Muscle of leg (tissue), 11 donors: ENCODE results near the gene ID3. TPM values are rescaled to one million over a fixed set of nuclear protein-coding genes. Genes with fewer than 3 reads are reported as not detected.

ENCODE experiments used
- DNase-seq: peaks from one replicate; pipeline ENCODE4 v3.0.0; 2013
- H3K27ac ChIP-seq: one replicate; pipeline ENCODE4 v1.5.1; 2013; ENCODE audit warnings: mild to moderate bottlenecking, low read length, control low read depth
- H3K27me3 ChIP-seq: one replicate; pipeline ENCODE4 v1.6.1; 2013; ENCODE audit warnings: low read length; ENCODE audit not compliant: control insufficient read depth, insufficient read depth
- H3K36me3 ChIP-seq: one replicate; pipeline ENCODE4 v1.6.1; 2013; ENCODE audit warnings: low read length; ENCODE audit not compliant: control insufficient read depth, insufficient read depth
- H3K4me1 ChIP-seq: one replicate; pipeline ENCODE4 v1.6.1; 2013; ENCODE audit warnings: low read length; ENCODE audit not compliant: control insufficient read depth, insufficient read depth
- H3K4me3 ChIP-seq: one replicate; pipeline ENCODE4 v1.5.1; 2013; ENCODE audit warnings: low read length, control low read depth
- H3K9me3 ChIP-seq: replicated peaks from 2 replicates; pipeline ENCODE4 v1.6.1; 2013; ENCODE audit warnings: low read depth, low read length; ENCODE audit not compliant: control insufficient read depth
- WGBS: methylation state at CpG from one replicate; pipeline ENCODE4 v1.1.5; 2013; ENCODE audit warnings: missing lambda C conversion rate; ENCODE audit not compliant: insufficient coverage; 5-methylcytosine and 5-hydroxymethylcytosine counted together
- polyA plus RNA-seq, 8 donors: library from polyadenylated mRNA; unstranded; fragments of 120-200 nt; gene quantifications; one replicate each; pipeline versions ENCODE4 v1.2.1 to v1.2.3, GENCODE V29; 2013; ENCODE audit warnings: inconsistent platforms in 1 of 8, low replicate concordance in 1 of 8; ENCODE audit not compliant: insufficient read length in 8 of 8, insufficient read depth in 1 of 8
- total RNA-seq: library from RNA; stranded (reverse); fragments of 120-200 nt; gene quantifications from one replicate; pipeline ENCODE4 v1.2.4, GENCODE V29; 2013

Gene ID3
- total and polyA plus RNA-seq, 9 donors, result 46.9 to 129 (median 80.6) TPM

DNA sequence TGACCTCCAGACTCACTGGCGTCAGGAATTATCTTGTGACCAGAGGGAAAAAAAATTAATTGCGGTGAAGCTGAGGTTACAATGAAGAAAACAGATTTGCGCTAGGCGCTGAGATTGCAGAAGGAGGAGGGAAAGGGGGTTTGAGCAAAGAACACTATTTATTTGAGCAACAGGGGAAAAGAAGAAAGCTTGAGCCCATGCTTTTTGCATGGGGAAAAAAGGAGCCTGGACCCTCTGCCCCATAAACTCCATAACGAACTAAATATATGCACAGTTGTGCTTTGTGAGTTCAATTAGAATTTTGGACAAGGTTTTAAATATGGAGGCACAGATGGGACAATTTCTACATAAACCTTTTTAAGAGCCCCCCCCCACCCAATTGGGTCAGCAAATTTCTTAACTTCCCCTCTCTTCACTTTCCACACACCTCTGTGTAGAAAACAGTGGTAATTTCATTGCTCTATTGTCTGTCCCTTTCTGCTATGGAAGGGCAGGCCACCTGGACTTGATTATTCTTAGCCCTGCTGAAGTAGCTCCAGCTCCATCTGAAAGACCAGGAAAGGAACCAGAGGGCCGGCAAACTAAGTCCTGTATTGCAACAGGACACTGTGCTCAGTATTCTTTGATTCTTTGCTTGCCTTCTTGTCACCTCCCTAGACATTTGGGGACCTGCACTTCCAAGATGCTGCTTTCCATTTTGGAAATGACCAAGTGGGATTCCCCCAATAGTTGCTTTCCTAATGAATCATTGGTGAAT is 862 bp upstream of the ID3 start:
- peak overlapping the region; percentile 95 for H3K4me3 ChIP-seq
- DNase-seq, result peak; percentile 92
- peaks cover 79% of the 10 kb centered on the region for H3K4me1 ChIP-seq
- WGBS, result 0% methylated on average over 2 of the region's 6 CpGs
- H3K36me3 ChIP-seq, result peaks cover 13% of the 10 kb centered on the region
- no peaks in the 10 kb centered on the region for H3K27me3 ChIP-seq
- peak overlapping the region; percentile 99 for H3K27ac ChIP-seq
- H3K9me3 ChIP-seq, result no peaks in the 10 kb centered on the region

DNA sequence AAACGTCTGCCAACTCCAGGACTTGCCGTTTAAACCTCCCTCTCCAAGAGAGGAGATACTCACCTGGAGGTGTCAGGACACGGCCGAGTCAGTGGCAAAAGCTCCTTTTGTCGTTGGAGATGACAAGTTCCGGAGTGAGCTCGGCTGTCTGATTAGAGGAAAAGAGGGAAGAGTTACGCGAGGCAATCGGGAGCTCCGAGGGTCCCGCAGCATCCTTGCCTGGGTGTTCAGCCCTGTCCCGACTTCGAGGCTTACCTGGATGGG is 497 bp downstream of the ID3 start:
- H3K36me3 ChIP-seq, result peaks cover 13% of the 10 kb centered on the region
- H3K27me3 ChIP-seq, result no peaks in the 10 kb centered on the region
- peaks cover 78% of the 10 kb centered on the region for H3K4me1 ChIP-seq
- H3K4me3 ChIP-seq, result peak overlapping the region; percentile 95
- WGBS, result under 1% methylated on average over 12 of the region's 14 CpGs
- DNase-seq, result no peak
- H3K9me3 ChIP-seq, result no peaks in the 10 kb centered on the region
- H3K27ac ChIP-seq, result peak overlapping the region; percentile 99

GRCh38 chr1:23558140-23558871 is 995 bp downstream of the ID3 start:
- Histone ChIP-seq H3K36me3 (peaks cover 13% of the 10 kb centered on the region), H3K4me3 (peak overlapping the region; percentile 95), H3K9me3 (no peaks in the 10 kb centered on the region), H3K27me3 (no peaks in the 10 kb centered on the region), H3K27ac (peak overlapping the region; percentile 99), H3K4me1 (peaks cover 79% of the 10 kb centered on the region)
- DNase-seq, result peak; percentile 84
- WGBS, result under 1% methylated on average over 27 of the region's 34 CpGs

DNA sequence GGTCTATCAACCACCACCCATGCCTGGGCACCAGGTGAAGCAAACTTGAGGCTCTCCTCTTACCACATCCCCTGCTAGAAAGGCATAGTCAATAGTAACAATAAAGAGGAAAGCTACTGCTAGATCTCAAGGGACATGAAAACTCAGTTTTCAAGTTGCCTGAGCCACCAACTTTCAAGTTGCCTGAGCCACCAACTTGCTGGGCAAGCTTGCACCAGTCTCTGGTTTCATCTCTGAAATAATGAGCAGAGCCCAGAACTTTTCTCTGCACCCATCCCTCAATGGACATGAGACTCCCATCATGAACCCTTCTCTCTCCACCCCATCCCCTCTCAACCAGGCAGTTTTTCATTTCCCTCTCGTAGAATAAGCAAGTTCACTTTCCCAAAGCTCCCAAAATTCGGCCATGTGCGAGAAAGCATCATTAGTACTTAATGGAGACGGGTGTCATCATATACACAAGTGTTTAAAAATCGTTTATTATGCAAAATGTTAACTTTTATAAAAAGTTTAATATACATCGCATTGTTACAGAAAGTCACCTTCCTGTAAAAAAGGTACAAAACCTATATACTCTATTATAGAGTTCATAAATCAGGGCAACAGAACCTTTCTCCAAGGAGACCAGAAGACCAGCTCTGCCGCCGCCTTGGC is 1.7 kb downstream of the ID3 start:
- WGBS, result no CpG with 5 or more reads among the region's 8 CpGs
- peaks cover 77% of the 10 kb centered on the region for H3K4me1 ChIP-seq
- H3K27ac ChIP-seq, result peak overlapping the region; percentile 99
- H3K36me3 ChIP-seq, result peaks cover 13% of the 10 kb centered on the region
- no peak for DNase-seq
- H3K4me3 ChIP-seq, result peak overlapping the region; percentile 95
- H3K27me3 ChIP-seq, result no peaks in the 10 kb centered on the region
- H3K9me3 ChIP-seq, result no peaks in the 10 kb centered on the region

DNA sequence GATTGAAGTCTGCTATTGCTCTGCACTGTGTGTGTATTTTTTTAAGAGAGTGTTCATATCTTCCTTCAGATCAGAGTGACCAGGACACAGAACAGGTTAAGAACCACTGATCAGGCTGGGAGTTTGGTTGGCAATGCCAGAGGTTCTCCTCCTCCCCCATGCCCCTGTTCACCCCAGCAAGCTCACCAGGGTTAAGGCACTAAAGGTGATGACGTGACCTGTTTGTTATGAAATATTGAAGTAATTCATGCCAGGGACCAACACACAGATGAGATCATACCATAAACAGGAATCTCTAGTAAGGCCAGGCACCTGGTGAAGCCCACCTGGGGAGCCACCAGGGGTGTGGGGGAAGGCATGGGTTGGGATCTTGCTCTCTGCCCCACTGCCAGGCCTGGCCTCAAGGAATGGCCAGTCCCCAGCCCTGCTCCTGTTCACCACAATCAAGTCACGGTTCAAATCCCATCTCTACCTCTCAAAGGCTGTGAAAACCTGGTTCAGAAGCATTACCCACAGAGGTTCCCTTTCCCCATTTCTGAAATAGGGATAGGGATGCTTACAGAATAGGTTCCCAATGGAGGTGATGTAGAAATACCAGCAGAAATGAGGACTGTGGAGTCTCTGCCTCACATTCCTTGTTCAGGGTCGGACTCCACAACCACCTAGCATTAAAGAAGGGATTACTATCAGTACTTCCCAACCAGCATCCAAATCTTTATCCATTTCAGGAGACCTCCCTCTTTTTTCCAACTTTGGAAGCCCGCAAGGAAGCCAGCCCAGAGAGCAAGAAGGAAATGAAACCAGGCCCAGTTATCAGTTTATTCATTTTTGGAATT is 2.4 kb downstream of the ID3 start:
- H3K27ac ChIP-seq, result peak overlapping the region; percentile 99
- peaks cover 13% of the 10 kb centered on the region for H3K36me3 ChIP-seq
- WGBS, result 17% methylated on average over 1 of the region's 4 CpGs
- no peaks in the 10 kb centered on the region for H3K27me3 ChIP-seq
- H3K9me3 ChIP-seq, result no peaks in the 10 kb centered on the region
- no peak for DNase-seq
- H3K4me3 ChIP-seq, result peak overlapping the region; percentile 95
- H3K4me1 ChIP-seq, result peaks cover 77% of the 10 kb centered on the region

DNA sequence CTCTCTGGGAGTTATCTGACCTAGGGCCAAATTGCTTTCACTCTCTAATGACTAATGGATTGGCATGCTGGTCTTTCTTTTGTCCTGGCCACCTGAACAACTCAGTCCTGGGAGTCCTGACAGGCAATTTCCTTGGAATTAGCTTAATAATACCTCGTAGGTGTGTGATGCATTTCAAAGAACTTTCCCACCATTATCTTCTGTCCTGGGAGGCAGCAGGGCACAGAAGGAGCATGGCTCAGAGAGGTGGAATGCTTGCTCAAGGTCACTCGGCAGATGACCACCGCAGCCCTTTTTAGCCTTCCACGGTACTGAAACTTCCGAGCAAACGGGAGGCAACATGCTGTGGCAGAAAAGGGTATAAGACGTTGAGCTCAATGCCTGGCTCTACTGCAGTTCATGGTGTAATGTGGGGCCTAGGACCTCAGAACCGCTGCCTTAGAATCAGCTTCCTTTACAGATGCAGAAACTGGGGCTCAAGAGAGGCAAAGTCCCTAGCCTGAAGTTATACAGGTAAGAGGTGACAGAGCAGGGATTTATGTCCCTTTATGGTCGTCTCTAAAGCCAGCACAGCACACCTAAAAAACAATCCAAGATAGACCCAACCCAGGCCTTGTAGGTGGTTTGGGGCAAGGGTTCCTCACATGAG is 3.2 kb downstream of the ID3 start:
- 17% methylated on average over 6 of the region's 9 CpGs for WGBS
- Histone ChIP-seq H3K27ac (peak overlapping the region; percentile 99), H3K4me1 (peaks cover 77% of the 10 kb centered on the region), H3K36me3 (peaks cover 13% of the 10 kb centered on the region), H3K4me3 (peak overlapping the region; percentile 95), H3K9me3 (no peaks in the 10 kb centered on the region), H3K27me3 (no peaks in the 10 kb centered on the region)
- DNase-seq, result peak; percentile 47

- Histone ChIP-seq H3K36me3 (peaks cover 13% of the 10 kb centered on the region), H3K9me3 (no peaks in the 10 kb centered on the region), H3K4me3 (peak overlapping the region; percentile 41), H3K27me3 (no peaks in the 10 kb centered on the region), H3K4me1 (peaks cover 76% of the 10 kb centered on the region), H3K27ac (peak overlapping the region; percentile 99)
- no peak for DNase-seq
- 8% methylated on average over 4 of the region's 15 CpGs for WGBS
Observed at GRCh38 chr1:23555270-23555985, 3.9 kb downstream of the ID3 start.

GRCh38 chr1:23554481-23555269 is 4.6 kb downstream of the ID3 start:
- peak; percentile 94 for DNase-seq
- H3K4me1 ChIP-seq, result peaks cover 69% of the 10 kb centered on the region
- peak overlapping the region; percentile 41 for H3K4me3 ChIP-seq
- WGBS, result under 1% methylated on average over 75 of the region's 81 CpGs
- H3K9me3 ChIP-seq, result no peaks in the 10 kb centered on the region
- H3K27ac ChIP-seq, result peak overlapping the region; percentile 99
- no peaks in the 10 kb centered on the region for H3K27me3 ChIP-seq
- peaks cover 13% of the 10 kb centered on the region for H3K36me3 ChIP-seq
